ENCODE data around the gene FCHO1.

DNA sequence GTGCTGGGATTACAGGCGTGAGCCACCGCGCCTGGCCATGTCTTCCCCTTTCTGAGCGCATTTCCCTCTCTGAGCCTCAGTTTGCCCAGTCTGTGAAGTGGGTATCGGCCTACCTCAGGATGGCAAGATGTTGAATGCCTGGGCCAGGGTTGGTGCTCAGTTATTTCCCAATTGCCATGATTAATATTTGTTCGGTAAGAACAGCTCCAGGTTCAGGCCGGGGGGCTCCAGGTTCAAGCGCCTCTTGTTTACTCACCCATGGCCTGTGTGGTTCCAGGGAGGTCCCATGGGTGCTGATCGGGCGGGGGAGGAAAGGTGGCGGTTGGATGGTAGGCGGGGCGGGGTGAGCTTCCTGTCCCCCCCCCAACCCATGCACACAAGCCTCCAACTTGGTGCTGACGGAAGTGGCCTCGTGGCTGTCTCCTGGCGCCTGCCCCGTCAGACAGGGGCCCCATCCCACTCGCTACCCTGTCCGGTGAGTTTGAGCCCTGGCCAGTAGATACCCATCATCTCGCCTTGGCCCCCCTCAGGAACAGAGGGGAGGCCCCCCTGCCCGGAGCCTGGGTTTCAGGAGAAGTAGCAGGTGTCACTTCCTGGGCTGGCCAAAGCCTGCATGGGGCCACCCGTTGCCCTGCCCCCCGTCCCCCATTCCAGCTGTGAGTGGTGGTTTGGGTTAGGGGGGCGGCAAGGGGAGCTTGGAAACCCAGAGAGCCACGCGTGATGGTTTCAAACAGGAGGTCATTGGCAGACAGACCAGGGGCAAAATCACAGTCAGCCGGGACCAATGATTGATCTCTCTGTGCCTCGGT, at the start of gene FCHO1:
- TF ChIP-seq, protein P1, sequence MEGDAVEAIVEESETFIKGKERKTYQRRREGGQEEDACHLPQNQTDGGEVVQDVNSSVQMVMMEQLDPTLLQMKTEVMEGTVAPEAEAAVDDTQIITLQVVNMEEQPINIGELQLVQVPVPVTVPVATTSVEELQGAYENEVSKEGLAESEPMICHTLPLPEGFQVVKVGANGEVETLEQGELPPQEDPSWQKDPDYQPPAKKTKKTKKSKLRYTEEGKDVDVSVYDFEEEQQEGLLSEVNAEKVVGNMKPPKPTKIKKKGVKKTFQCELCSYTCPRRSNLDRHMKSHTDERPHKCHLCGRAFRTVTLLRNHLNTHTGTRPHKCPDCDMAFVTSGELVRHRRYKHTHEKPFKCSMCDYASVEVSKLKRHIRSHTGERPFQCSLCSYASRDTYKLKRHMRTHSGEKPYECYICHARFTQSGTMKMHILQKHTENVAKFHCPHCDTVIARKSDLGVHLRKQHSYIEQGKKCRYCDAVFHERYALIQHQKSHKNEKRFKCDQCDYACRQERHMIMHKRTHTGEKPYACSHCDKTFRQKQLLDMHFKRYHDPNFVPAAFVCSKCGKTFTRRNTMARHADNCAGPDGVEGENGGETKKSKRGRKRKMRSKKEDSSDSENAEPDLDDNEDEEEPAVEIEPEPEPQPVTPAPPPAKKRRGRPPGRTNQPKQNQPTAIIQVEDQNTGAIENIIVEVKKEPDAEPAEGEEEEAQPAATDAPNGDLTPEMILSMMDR (conservative IDR thresholded peaks at IDR 0.05; ENCODE audit: low read length) = no peak
- no peak for TF ChIP-seq EZH2phosphoT487 (IDR thresholded peaks at IDR 0.05; ENCODE audit: borderline replicate concordance, low read depth, low read length)

All from OCI-LY7 (cell line).